Stomach (tissue), 9 donors: ENCODE data around the gene ACAP3. TPM values are rescaled to one million over a fixed set of nuclear protein-coding genes. Genes with fewer than 3 reads are reported as not detected.

Source experiments
- DNase-seq, 2 donors: peaks; one replicate each; pipeline versions ENCODE4 v3.0.0 to v3.0.0-alpha.2; 2013 to 2019
- H3K27ac ChIP-seq, 5 donors: fragments of 200-600 bp in 4 of 5; sonication (generic) in 4 of 5; one replicate each; pipeline ENCODE4 v1.5.1; 2013 to 2019; ENCODE audit warnings: mild to moderate bottlenecking in 1 of 5, moderate library complexity in 1 of 5
- H3K27me3 ChIP-seq, 3 donors: fragments of 200-600 bp; sonication (generic); one replicate each; pipeline ENCODE4 v1.5.1; 2017 to 2019; ENCODE audit warnings: mixed run types in 1 of 3
- H3K36me3 ChIP-seq, 4 donors: fragments of 200-600 bp; sonication (generic); 1 replicate in 3 of 4; 2 replicates in 1 of 4; pipeline ENCODE4 v1.5.1; 2016 to 2019
- H3K4me1 ChIP-seq, 4 donors: fragments of 200-600 bp; sonication (generic); one replicate each; pipeline ENCODE4 v1.5.1; 2016 to 2019
- H3K4me3 ChIP-seq, 4 donors: fragments of 200-600 bp; sonication (generic) in 3 of 4; one replicate each; pipeline ENCODE4 v1.5.1; 2016 to 2019; ENCODE audit warnings: mild to moderate bottlenecking in 1 of 4
- H3K9me3 ChIP-seq, 4 donors: fragments of 200-600 bp; sonication (generic); one replicate each; pipeline ENCODE4 v1.5.1; 2016 to 2019
- CTCF ChIP-seq, 7 experiments: fragments of 450-650 bp in 4 of 7; fragments of 200-600 bp in 3 of 7; sonication (generic) in 3 of 7; IDR thresholded peaks; one replicate each; pipeline ENCODE4 v1.5.1; 2016 to 2019; ENCODE audit warnings: antibody characterized with exemption in 7 of 7, control low read depth in 2 of 7, mild to moderate bottlenecking in 1 of 7
- EP300 ChIP-seq: sonication (generic); formaldehyde crosslinking; IDR thresholded peaks from one replicate; pipeline ENCODE4 v1.6.1; 2017; ENCODE audit warnings: antibody characterized with exemption
- POLR2A ChIP-seq, 4 donors: fragments of 450-650 bp; IDR thresholded peaks; one replicate each; pipeline ENCODE4 v1.6.1; 2016; ENCODE audit warnings: antibody characterized with exemption in 4 of 4, control low read depth in 2 of 4, mild to moderate bottlenecking in 1 of 4, moderate library complexity in 1 of 4
- POLR2AphosphoS5 ChIP-seq, 3 donors: sonication (generic); formaldehyde crosslinking; IDR thresholded peaks; one replicate each; pipeline ENCODE4 v1.6.1; 2016; ENCODE audit warnings: antibody characterized with exemption in 3 of 3
- WGBS, 5 donors: extraction: QIAGEN DNeasy Blood & Tissue Kit in 3 of 5; methylation state at CpG; one replicate each; pipeline versions ENCODE4 v1.1.5 to v1.1.7; 2013 to 2018; 5-methylcytosine and 5-hydroxymethylcytosine counted together
- intact Hi-C: fragments of 100-400 bp; cut with DNase I; formaldehyde crosslinking; loops from one replicate; pipeline ENCODE4 v1.15.1; 2023; ENCODE audit warnings: low total_unique reads
- polyA plus RNA-seq, 3 donors: library from polyadenylated mRNA; stranded (reverse); fragments of 200-250 nt; gene quantifications; one replicate each; pipeline ENCODE4 v1.2.3, GENCODE V29; 2013
- total RNA-seq, 5 donors: library from RNA; depleted of rRNA; stranded (reverse); fragments of >200 nt; gene quantifications; one replicate each; pipeline versions ENCODE4 v1.1.0 to v1.2.3, GENCODE V29; 2014 to 2016
- donor health status: healthy with polysubstance abuse.
- donor health status: Bipolar disorder and iron deficiency.
- donor health status: healthy.

Gene ACAP3
- total and polyA plus RNA-seq, 8 donors: 17.9 to 374 (median 51.2) TPM

- intact Hi-C loops: no loop called here
- H3K4me3 ChIP-seq: peak overlapping the region; percentile 95 to 98 (median 96)
- 17 to 25% (median 24%) methylated on average over 21 to 31 of the region's 31 CpGs for WGBS, 5 donors
- no peak for DNase-seq
- no peak for TF ChIP-seq POLR2AphosphoS5 (IDR thresholded peaks at IDR 0.05)
- TF ChIP-seq POLR2A (IDR thresholded peaks at IDR 0.05): no peak
- TF ChIP-seq EP300: no peak
- no peak for TF ChIP-seq CTCF (IDR thresholded peaks at IDR 0.05)
- H3K27ac ChIP-seq: peak overlapping the region; percentile 83 to 97 (median 88)
- peaks cover 0 to 10% (median 9%) of the 10 kb centered on the region in 4 donors for H3K36me3 ChIP-seq
- peaks cover 33 to 54% (median 44%) of the 10 kb centered on the region in 4 donors for H3K4me1 ChIP-seq
- H3K27me3 ChIP-seq: no peaks in the 10 kb centered on the region
- H3K9me3 ChIP-seq: no peaks in the 10 kb centered on the region
These were observed 33.3 kb downstream of the ACAP3 start for GRCh38 chr1:1274299-1274930.

- peak; percentile 95 to 98 for DNase-seq
- peak; percentile 60 to 90 (median 76) for TF ChIP-seq POLR2AphosphoS5 (IDR thresholded peaks at IDR 0.05)
- TF ChIP-seq CTCF (IDR thresholded peaks at IDR 0.05): no peak
- Histone ChIP-seq H3K27me3 (no peaks in the 10 kb centered on the region), H3K9me3 (no peaks in the 10 kb centered on the region), H3K4me1 (peaks cover 33 to 57% (median 45%) of the 10 kb centered on the region in 4 donors), H3K27ac (peak within 1 kb of the TSS; percentile 85 to 97 (median 89)), H3K4me3 (peak within 1 kb of the TSS; percentile 95 to 98 (median 96)), H3K36me3 (peaks cover 0 to 14% (median 9%) of the 10 kb centered on the region in 4 donors)
- intact Hi-C loops: no loop called here
- WGBS, 5 donors: 0 to 1% (median 0%) methylated on average over 18 to 105 of the region's 105 CpGs
These were observed 34.0 kb downstream of the ACAP3 start, which contains the start of gene UBE2J2 for GRCh38 chr1:1273512-1274298. TSS of gene UBE2J2 (minus strand) at chr1:1273854. CDS start at chr1:1267992, 5,862 bp downstream.

- H3K4me1 ChIP-seq: peaks cover 33 to 57% (median 45%) of the 10 kb centered on the region in 4 donors
- no peaks in the 10 kb centered on the region for H3K27me3 ChIP-seq
- WGBS, 5 donors: 0 to 1% (median 1%) methylated on average over 7 to 31 of the region's 31 CpGs; no CpG with 5 or more reads in 1 of the 5 donors
- no peaks in the 10 kb centered on the region for H3K9me3 ChIP-seq
- H3K36me3 ChIP-seq: peaks cover 0 to 19% (median 14%) of the 10 kb centered on the region in 4 donors
- no peak for DNase-seq
- TF ChIP-seq POLR2A (IDR thresholded peaks at IDR 0.05) (no peak), POLR2AphosphoS5 (IDR thresholded peaks at IDR 0.05) (no peak), EP300 (no peak), CTCF (IDR thresholded peaks at IDR 0.05) (no peak)
- peak overlapping the region; percentile 95 to 98 (median 96) for H3K4me3 ChIP-seq
- H3K27ac ChIP-seq: peak overlapping the region; percentile 85 to 97 (median 89)
- intact Hi-C loops: no loop called here
These were observed 34.6 kb downstream of the ACAP3 start for GRCh38 chr1:1273209-1273511.

- 15 to 23% (median 16%) methylated on average over 23 to 43 of the region's 43 CpGs for WGBS, 5 donors
- H3K36me3 ChIP-seq: peaks cover 2 to 25% (median 20%) of the 10 kb centered on the region in 4 donors
- peaks cover 33 to 57% (median 45%) of the 10 kb centered on the region in 4 donors for H3K4me1 ChIP-seq
- peak overlapping the region; percentile 95 to 98 (median 96) for H3K4me3 ChIP-seq
- DNase-seq: peak; percentile 67 to 78
- no peaks in the 10 kb centered on the region for H3K27me3 ChIP-seq
- TF ChIP-seq POLR2AphosphoS5 (IDR thresholded peaks at IDR 0.05): peak in 2 of 3 donors; percentile 38 to 80
- no peak for TF ChIP-seq EP300
- H3K9me3 ChIP-seq: no peaks in the 10 kb centered on the region
- peak overlapping the region; percentile 85 to 97 (median 89) for H3K27ac ChIP-seq
- intact Hi-C loops: no loop called here
These were observed 35.2 kb downstream of the ACAP3 start for GRCh38 chr1:1272341-1273208.
